Peyer's patch (tissue), 4 donors: ENCODE data around the gene RAB39A.

Experiments
- CTCF ChIP-seq, 6 experiments: fragments of 450-650 bp in 4 of 6; fragments of 200-600 bp in 2 of 6; sonication (generic) in 1 of 6; IDR thresholded peaks; one replicate each; pipeline ENCODE4 v1.5.1; 2017 to 2019; ENCODE audit warnings: antibody characterized with exemption in 6 of 6, mild to moderate bottlenecking in 3 of 6, moderate library complexity in 1 of 6
- POLR2A ChIP-seq, 2 donors: fragments of 450-650 bp; IDR thresholded peaks; one replicate each; pipeline ENCODE4 v1.5.1; 2017; ENCODE audit warnings: antibody characterized with exemption in 2 of 2, mild to moderate bottlenecking in 2 of 2, moderate library complexity in 2 of 2

GRCh38 chr11:107969219-107969618 is 41.0 kb downstream of the RAB39A start:
- no peak for TF ChIP-seq CTCF (IDR thresholded peaks at IDR 0.05)
- no peak for TF ChIP-seq POLR2A (IDR thresholded peaks at IDR 0.05)
